ENCODE results near the gene SPON1. TPM values are rescaled to one million over a fixed set of nuclear protein-coding genes. Genes with fewer than 3 reads are reported as not detected.
A peak's percentile ranks its signal among the peaks of the same experiment; 100 is the strongest.
"Not testable (repeated sequence)": the region's sequence is repeated elsewhere in the genome, so short reads cannot be mapped to it uniquely, and the experiment has no call there.

Gene SPON1
- total RNA-seq, 1 donor from 2014 or later, result 2.9 TPM

DNA sequence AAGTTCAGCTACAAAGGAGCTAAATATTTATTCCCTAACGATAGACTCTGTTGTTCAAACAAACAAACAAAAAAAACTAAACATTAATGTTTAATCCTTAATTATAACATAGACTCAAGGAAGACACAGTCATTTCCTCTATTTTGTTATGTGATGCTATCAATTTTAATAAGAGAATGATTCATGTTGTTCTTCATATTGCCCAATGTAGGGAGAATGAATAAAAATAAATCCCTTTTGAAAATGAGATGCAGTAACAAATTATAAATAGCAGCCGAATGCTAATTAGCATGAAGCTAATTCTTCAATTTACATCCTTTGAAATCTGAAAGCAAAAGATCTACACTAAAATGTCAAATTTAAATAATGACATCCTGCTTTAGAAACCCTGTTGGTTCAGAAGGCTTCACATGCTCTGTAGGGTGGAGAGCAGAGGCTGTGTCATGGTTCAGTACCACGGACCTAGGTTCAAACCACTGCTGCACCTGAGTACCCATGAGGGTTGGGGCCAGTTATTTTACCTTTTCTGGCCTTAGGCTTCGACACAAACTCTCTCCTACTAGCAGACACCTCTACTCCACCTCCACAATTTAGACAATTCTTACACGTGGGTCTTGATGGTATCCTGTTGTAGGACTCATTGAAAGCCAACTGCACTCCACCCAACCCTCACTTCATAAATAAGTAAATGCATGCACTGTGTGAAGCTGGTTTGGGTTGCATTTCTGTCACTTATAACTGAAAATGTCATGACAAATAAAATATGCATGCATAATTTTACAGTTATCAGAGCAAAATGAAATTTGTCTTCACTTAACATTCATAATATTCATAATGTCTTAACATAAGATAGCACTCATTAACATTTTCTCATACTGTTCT is 307.4 kb downstream of the SPON1 start:
- DNase-seq (ENCODE audit: low read depth), result no peak

DNA sequence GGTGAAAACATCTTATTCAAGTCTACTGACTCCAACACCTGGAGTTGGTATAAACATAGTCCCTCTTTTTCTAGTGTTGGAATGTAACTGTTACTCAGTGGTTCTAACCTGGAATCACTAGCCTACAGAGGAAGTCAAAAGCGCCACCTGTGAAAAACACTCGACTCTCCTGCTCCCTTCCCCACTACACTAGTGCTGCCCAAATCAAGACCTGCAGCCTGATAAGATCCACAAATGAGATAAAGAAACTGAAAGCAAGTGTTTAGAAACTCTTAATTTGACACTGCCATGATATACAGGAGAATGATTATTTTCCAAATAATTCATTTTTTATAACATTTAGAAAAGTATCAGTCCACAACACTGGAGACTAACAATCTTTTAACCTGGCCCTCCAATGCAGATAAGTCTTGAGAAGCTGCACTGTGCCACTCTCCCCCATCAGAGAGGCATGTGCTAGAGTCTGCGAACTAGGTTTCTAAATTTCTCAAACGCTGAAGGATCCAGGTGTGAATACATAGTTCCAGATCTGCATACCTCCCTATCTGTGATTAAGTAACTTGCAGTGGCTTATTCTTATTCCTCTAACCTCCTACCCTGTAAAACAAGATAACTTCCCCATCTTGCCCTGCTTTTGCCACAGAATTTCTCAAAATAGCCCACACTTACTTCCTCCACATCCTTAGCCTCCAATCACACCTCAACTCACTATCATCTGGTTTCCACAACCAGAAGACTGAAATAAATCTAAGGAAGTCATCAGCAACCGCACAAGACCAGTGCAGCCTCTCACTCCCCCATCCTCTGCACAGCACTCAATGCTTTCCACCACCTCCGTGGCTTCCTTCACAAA is 308.4 kb downstream of the SPON1 start:
- DNase-seq (ENCODE audit: low read depth), result no peak

DNA sequence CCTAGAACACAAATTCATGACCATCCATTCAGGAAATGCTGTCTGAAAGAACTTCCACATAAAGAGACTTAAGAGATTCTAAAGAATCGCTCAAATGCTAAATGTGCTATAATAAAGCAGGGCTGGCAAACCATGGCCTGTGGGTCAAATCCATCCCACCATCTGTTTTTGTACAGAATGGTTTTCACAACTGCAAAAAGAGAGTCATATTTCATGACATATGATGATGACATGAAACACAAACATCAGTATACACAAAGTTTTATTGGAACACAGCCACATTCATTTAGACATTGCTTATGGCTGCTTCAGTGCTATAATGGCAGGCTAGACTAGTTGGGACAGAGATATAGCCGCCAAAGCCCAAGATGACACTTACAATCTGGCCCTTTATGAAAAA is 311.4 kb downstream of the SPON1 start:
- no peak for DNase-seq (ENCODE audit: low read depth)

DNA sequence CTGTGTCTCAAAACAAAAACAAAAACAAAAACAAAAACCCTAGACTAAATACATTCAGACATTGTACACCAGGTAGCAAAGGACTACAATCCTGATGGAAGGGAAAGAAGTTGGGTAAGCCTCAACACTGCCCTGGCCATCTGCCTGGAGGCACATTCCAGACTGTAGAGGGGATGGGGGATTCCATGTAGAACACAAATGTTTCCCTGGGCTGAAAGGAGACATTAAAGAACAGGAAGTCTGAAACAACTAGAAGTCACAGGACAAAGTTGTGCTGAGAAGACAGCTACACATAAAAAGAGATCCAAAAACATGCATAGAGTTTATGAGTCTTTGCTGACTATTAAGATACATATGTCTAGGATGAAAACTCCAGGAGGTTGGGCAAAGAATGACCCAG is 312.6 kb downstream of the SPON1 start:
- DNase-seq (ENCODE audit: low read depth), result peak; percentile 47

DNA sequence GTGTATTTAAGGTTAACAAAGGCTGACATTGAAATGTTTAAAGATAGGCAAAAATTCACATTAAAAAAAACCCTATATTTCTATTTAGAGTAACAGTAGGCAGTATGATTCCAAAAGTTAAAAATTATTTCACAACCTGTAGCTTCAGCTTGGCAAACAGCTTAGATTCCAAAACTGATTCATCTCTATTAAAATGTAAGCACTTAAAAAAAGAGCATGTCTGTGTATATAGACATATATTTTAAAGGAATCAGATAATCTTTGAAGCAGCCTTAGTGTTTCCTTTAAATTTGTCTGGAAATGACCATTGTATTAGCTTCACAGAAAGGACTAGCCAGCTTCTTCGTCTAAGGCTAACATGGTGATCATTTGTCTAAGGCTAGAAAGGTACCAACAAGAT is 316.3 kb downstream of the SPON1 start:
- DNase-seq (ENCODE audit: low read depth), result not testable (repeated sequence)

DNA sequence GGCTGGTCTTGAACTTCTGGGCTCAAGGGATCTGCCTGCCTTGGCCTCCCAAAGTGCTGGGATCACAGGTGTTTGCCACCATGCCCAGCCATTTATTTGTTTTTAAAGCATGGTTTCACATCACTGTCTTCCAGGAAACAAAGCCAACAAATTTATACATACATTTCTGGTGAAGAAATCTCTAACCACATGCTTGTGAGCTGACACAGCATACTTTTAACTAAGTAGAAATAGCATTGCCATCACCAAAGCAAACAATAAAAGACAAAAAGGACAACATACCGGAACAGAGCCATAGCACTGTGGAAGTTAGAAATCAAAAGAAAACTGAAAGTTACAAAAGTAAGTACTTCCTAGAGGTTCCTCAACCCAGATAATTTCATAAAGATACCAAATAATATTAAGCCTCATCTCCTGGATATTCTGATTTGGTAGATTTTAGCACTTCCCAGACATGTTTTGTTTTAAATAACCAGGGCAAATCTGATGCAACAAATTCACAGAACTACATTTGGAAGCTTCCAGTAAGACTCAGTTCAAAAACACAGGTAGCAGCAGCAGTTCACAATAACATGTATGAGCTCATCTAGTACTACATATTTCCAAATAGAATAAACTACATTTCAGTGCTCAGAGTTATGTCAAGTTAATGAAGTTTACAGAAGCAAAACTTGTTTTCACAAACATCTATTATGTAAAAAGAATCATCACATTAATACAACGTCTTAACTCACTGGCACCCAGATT is 325.8 kb downstream of the SPON1 start:
- DNase-seq (ENCODE audit: low read depth), result peak; percentile 94

DNA sequence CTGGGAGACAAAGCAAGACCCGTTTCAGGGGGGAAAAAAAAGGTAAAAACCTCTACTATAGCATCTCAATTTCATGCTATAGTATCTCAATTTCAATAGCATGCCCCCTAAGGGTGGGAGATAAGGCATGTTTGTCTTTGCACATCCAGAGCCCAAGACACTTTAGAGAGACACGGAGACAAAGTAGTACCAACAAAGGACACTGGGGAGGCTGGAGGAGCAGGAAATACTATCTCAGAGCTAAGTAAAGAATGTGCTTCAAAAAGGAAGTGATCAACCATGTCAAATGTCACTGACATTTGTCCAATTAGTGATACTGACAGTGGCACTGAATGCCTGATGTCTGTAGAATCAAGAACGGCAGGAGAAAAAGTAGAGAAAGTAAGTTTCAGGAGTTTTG is 327.9 kb downstream of the SPON1 start:
- no peak for DNase-seq (ENCODE audit: low read depth)

DNA sequence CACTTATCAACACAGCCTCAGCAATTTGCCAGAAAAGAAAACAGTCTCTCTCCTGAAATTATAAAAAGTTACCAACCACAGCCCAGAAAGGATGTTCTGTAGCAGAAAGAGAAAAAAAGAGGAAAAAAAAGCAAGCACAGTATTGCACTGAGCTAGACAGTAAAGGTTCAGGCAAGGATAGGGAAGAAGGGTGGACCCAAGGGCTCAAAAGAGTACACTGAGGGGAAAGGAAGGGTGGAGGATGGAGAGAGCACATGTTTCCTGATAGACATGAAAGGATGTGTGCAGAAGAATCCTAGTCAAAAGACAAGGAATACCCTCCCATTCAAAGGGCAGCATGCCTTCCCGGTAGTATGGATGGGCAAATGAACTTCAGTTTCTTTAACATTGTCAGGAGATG is 337.4 kb downstream of the SPON1 start:
- no peak for DNase-seq (ENCODE audit: low read depth)

DNA sequence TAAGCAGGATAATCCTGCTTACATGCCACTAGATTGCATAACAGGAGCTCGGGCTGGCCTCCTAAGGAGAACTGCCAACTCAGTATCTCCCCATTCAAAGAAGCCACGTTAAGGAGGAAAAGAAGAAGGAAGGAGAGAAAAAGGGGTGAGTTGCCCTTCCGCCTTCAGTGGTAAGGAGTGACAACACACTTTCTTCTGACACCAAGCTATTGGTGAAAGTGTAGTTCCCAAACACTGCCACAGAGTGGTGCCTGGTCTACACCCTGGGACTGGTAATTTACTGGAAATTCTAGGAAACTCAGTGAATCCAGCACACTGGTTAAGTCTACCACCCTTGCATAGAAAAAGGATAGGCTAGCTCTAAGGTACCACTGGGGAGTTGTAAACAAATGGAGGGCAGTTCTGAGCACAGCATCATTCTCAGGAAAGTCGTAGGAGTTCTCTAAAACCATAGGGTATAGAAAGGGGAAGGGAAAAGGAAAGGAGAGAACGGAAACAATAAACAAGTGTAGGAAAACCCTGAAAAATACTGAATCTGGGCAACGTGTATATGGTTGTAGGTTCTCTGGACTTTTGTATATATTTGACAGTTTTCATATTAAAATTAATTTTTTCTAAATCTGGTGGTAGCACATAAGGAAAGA is 338.3 kb downstream of the SPON1 start:
- DNase-seq (ENCODE audit: low read depth), result peak; percentile 77

DNA sequence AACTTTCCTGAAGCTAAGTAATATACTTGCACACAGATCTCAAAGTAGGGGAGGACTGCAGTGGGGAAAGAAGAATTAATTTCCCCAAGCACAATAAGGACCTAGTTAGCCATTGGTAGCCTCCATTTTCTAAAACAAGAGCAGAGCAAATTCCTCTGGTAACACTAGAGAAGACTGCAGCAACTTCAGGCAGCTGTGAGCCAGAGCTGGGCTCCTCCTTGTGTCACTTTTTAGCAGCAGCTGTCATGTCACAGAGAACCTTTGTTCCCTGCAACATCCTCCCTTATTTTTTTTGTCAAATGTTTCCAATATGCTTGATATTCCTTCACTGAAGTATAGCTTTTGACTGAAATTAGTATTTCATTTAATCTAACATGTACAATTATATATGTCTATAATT is 342.1 kb downstream of the SPON1 start:
- DNase-seq (ENCODE audit: low read depth), result no peak

DNA sequence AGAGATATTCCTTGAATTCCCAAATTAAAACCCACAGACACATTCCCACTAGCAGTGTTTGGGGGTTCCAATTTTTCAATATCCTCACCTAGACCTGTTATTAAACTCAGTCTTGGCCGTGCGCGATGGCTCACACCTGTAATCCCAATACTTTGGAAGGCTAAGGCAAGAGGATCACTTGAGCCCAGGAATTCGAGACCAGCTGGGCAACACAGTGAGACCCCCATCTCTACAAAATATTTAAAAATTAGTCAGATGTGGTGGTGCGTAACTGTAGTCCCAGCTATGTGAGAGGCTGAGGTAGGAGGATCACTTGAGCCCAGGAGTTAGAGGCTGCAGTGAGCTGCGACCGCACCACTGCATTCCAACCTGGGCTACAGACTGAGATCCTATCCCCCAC is 343.1 kb downstream of the SPON1 start:
- DNase-seq (ENCODE audit: low read depth), result no peak

DNA sequence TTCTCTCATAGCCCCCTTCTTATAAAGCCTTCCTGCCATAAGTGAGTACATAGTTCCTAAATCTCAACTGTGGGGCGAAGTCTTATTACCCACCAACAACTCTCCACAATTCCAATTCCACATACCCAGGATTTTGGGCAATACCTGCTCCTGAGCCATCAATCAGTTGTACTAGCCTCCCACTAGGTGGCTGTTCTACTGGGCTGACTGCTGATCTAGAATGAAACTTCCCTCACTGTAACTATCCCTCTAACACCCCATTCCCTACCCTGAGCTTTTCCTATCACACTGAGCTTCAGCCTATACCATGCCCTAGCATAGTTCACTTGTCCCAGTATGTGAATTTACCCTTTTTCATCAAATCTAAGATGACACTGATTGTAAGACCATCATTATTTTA is 344.0 kb downstream of the SPON1 start:
- no peak for DNase-seq (ENCODE audit: low read depth)

DNA sequence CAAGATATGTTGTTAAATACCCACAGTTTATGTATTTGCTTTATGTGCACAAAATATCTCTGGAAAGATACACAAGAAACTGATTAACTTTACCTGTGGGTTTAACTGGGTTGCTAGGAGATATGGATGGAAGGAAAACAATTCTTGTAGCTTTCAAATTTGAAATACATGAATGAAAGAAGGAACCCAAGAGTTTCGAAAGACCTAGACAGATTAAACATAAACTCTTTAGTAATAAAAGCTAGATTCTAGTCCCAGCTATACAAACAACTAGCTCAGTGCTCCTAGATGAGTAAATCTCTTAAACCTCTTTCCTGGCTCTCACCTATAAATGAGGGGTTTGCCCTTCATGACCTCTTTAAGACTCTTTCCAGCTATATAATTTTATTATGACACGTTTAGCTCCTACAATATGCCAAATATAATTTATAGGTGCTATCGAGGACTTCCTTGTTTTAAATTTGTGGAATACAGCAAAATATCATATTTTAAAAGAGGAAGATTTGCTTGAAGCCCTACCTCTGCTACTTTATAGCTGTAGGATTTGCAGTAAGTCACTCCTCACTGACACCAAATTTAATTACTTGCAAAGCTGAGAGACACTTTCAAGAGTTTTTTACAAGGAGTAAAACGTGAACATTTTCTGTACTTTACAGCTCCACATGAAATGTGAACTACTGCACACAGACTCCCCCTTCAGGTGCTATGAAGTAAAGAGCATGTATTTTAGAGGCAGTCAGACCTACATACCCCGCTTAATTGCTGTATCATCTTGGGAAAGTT is 345.8 kb downstream of the SPON1 start:
- DNase-seq (ENCODE audit: low read depth), result peak; percentile 76

DNA sequence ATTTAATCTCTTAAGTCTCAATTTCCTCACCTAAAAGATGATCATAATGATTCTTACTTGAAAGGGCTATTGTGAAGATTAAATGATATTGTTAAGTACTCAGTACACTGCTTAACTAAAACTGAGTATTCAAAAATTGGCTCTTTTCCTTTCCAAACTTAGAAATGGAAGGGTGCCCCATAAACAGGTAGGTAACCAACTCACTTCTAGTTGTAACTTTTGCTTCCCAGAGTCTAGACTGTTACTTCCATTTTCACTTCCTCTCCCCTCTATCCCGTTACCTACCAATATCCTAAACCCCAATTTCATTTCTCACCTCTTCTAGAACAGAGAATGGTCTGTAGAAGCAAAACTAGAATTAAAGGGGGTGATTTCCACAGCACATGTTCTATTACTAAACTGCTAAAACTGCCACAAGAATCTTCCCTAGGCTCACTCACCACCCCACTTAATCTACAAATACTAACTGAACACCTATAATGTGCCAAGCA is 346.4 kb downstream of the SPON1 start:
- DNase-seq (ENCODE audit: low read depth), result no peak

DNA sequence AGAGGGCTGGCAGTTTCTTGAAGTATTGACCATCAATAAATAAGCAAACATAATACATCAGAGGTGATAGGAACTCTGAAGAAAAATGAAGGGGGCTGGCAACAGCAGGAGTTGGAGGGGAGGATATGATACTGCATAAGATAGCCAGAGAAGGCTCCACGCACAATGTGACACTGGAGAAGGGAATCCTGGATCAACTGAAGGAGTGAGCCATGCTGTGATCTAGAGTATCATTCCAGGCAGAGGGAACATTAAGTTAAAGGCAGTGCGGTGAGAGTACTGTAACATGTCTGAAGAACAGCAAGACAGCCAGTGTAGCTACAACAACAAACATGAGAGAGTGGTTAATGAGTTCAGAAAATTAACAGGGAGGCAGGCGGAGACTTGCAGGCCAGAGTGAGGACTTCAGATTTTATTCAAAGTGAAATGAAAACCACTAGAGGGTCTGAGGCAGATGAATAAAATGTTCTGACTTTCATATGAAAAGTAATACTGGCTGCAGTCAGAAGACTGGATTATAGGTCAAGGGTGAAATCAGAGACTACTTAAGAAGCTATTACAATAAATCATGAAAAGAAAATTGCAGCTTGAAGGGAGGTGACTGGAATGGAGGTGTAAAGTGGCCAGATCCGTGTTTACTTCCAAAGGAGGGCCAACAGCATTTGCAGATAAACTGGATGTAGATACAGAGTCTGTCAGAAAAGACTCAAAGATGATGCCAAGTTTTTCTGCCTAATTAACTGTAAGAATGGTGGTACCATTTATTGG is 347.1 kb downstream of the SPON1 start:
- peak; percentile 65 for DNase-seq (ENCODE audit: low read depth)

DNA sequence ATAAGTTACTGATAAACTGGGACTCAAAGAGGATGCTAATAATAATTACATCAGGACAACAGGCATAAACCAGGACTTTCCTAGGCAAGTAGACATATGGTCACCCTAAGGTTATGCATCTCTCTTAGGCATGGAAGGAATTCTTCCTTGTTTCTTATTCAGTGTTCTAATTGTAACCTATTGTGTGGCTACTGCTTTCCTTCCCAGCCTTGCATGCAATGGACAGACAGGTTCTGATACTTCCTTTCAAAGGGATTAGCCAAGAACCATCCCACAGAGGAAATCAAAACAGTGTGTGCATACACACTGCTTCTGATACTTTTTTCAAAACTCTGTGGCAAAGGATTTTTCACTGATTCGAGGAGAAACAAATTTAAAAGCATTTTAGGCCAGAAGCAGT is 348.2 kb downstream of the SPON1 start:
- peak; percentile 21 for DNase-seq (ENCODE audit: low read depth)

DNA sequence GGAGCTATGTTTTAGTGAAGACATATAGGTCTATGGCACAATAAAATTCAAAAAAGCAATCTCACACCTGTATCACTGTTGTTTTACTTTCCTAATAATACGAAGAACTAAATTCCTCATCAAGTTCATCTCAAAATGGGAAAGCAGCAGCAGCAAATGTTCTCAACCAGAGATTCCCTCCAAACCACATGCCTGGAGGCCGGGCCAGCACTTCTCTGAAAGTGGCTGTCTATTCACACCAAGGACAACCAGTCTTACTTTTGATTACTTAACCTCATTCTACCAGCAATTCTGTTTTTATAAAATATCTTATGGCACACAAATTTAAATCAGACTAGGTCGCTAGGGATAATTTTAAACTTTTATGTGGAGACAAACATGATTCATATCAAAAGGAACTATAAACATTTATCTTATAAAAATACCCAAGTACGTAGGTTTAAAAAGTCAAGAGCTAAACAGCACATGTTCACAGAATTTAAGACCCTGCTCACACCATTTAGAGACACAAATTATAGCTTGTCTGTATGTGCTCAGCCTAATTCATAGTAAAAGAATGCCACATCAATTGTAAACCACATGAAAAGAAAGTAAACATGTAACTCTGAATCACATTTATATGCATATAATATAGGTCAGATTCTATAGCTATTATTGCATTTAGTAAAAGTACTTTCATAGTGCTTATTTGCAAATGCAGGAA is 350.4 kb downstream of the SPON1 start:
- DNase-seq (ENCODE audit: low read depth), result no peak

DNA sequence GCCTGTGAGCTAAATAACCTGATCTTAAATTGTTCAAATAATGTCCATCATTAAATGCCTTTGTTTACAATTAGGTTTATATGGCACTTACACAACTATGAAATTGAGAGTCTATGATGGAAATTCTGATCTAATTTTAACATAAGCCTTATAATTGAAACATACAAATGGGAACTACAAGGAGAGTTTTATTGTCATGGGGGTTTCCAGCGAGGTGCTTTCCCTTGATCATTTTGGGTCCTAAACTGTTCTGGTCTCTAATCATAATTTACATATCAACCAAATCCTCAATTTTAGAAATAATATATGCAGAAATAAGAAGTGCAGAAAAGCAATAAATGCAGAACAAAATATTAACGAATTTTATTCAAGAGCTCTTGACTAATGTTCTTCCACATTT is 351.6 kb downstream of the SPON1 start:
- no peak for DNase-seq (ENCODE audit: low read depth)

DNA sequence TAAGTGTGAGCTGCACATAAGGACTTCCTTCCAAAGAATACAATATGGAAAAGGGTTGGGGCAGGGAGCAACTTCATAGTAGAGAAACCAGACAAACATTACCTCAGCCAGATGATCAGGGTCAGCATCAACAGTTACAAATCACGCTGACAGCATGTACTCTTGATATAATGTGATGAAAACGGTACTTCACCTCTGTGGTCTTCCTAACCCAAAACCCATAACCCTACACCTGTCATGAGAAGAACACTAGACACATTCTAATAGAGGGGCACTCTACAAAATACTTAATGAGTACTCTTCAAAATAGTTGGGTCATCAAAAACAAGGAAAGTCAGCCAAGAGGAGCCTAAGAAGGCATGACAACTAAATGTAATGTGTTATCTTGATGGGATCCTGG is 352.6 kb downstream of the SPON1 start:
- DNase-seq (ENCODE audit: low read depth), result no peak

Data from renal cortical epithelial cell (primary cell).